GM23248 (cell line): Measurements from ENCODE around the gene EFNA2. TPM values are rescaled to one million over a fixed set of nuclear protein-coding genes. Genes with fewer than 3 reads are reported as not detected.
A peak's percentile ranks its signal among the peaks of the same experiment; 100 is the strongest.

Experiments used
- DNase-seq: peaks from one replicate; pipeline ENCODE4 v3.0.0-alpha.2; 2015
- H2AFZ ChIP-seq: fragments of 200-600 bp; sonication (generic); 2 replicates; pipeline ENCODE4 v1.6.1; 2016; ENCODE audit warnings: antibody characterized with exemption
- H3F3A ChIP-seq: fragments of 200-600 bp; sonication (generic); 2 replicates; pipeline ENCODE4 v1.6.1; 2016; ENCODE audit warnings: mild to moderate bottlenecking, antibody characterized with exemption, mixed run types; ENCODE audit not compliant: insufficient read depth
- H3K27ac ChIP-seq: fragments of 200-600 bp; sonication (generic); 2 replicates; pipeline ENCODE4 v1.5.1; 2016; ENCODE audit warnings: mild to moderate bottlenecking
- H3K27me3 ChIP-seq: fragments of 200-600 bp; sonication (generic); replicated peaks from 2 replicates; pipeline ENCODE4 v1.6.1; 2016; ENCODE audit warnings: mild to moderate bottlenecking; ENCODE audit not compliant: insufficient read depth
- H3K36me3 ChIP-seq: fragments of 200-600 bp; sonication (generic); 2 replicates; pipeline ENCODE4 v1.6.1; 2016; ENCODE audit warnings: low read depth, mild to moderate bottlenecking
- H3K4me1 ChIP-seq: fragments of 200-600 bp; sonication (generic); 2 replicates; pipeline ENCODE4 v1.6.1; 2016; ENCODE audit warnings: mild to moderate bottlenecking; ENCODE audit not compliant: insufficient read depth
- H3K4me2 ChIP-seq: fragments of 200-600 bp; sonication (generic); one replicate; pipeline ENCODE4 v1.6.1; 2016; ENCODE audit warnings: mild to moderate bottlenecking; ENCODE audit not compliant: unreplicated experiment
- H3K4me3 ChIP-seq: fragments of 200-600 bp; sonication (generic); 2 replicates; pipeline ENCODE4 v1.5.1; 2016; ENCODE audit warnings: mild to moderate bottlenecking
- H3K79me2 ChIP-seq: fragments of 200-600 bp; sonication (generic); 2 replicates; pipeline ENCODE4 v1.6.1; 2016; ENCODE audit warnings: mild to moderate bottlenecking; ENCODE audit not compliant: insufficient read depth
- H3K9ac ChIP-seq: fragments of 200-600 bp; sonication (generic); 2 replicates; pipeline ENCODE4 v1.6.1; 2016; ENCODE audit warnings: mild to moderate bottlenecking
- H3K9me2 ChIP-seq: fragments of 200-600 bp; sonication (generic); 2 replicates; pipeline ENCODE4 v1.6.1; 2016; ENCODE audit warnings: mixed run types, mild to moderate bottlenecking, moderate library complexity; ENCODE audit not compliant: insufficient read depth
- H3K9me3 ChIP-seq: fragments of 200-600 bp; sonication (generic); one replicate; pipeline ENCODE4 v1.6.1; 2017; ENCODE audit warnings: low read depth
- H4K20me1 ChIP-seq: fragments of 200-600 bp; sonication (generic); 2 replicates; pipeline ENCODE4 v1.6.0; 2016; ENCODE audit not compliant: insufficient read depth
- EZH2 ChIP-seq: fragments of 200-600 bp; sonication (generic); IDR thresholded peaks from 2 replicates; pipeline ENCODE4 v1.6.1; 2018; ENCODE audit warnings: antibody characterized with exemption, mild to moderate bottlenecking; ENCODE audit not compliant: insufficient read depth, poor library complexity, severe bottlenecking
- EZH2phosphoT487 ChIP-seq: fragments of 200-600 bp; sonication (generic); IDR thresholded peaks from 2 replicates; pipeline ENCODE4 v1.6.1; 2018; ENCODE audit warnings: antibody characterized with exemption, moderate library complexity, mild to moderate bottlenecking, low read depth; ENCODE audit not compliant: insufficient read depth
- WGBS, 2 experiments: methylation state at CpG; one replicate each; pipeline ENCODE4 v1.1.6; 2015 to 2017; ENCODE audit warnings: low lambda C conversion rate in 2 of 2, low coverage in 1 of 2; ENCODE audit errors: missing lambda C conversion rate in 2 of 2; 5-methylcytosine and 5-hydroxymethylcytosine counted together
- in situ Hi-C: fragments of 300-500 bp; cut with MboI; formaldehyde crosslinking; loops from 2 replicates; pipeline ENCODE4 v1.15.0; 2020
- polyA plus RNA-seq: library from polyadenylated mRNA; unstranded; fragments of >200 nt; fragmentation: Nextera tagmentation; extraction: Ambion mirVana; gene quantifications from 2 replicates; pipeline ENCODE4 v1.2.1, GENCODE V29; 2016
- total RNA-seq: library from RNA; depleted of rRNA; stranded (reverse); fragments of >200 nt; shearing (Covaris generic); gene quantifications from 2 replicates; pipeline ENCODE4 v1.2.3, GENCODE V29; 2014

EFNA2 gene
- total and polyA plus RNA-seq, 2 experiments from 2014 or later: not detected

GRCh38 chr19:1266129-1266915 is 19.4 kb upstream of the EFNA2 start:
- H4K20me1 ChIP-seq: no peaks in the 10 kb centered on the region
- peaks cover 18% of the 10 kb centered on the region for H3F3A ChIP-seq
- peak overlapping the region; percentile 90 for H3K9ac ChIP-seq
- no peaks in the 10 kb centered on the region for H3K9me3 ChIP-seq
- WGBS, 2 experiments: 1% methylated on average over 47 to 71 of the region's 84 CpGs
- peak overlapping the region; percentile 76 for H3K4me3 ChIP-seq
- peak; percentile 95 for DNase-seq
- H3K4me1 ChIP-seq: peaks cover 46% of the 10 kb centered on the region
- H3K27me3 ChIP-seq: no peaks in the 10 kb centered on the region
- 0 out of 2 replicates have a peak overlapping the region, but pooled peaks have one; percentile 6 for H2AFZ ChIP-seq
- no peaks in the 10 kb centered on the region for H3K9me2 ChIP-seq
- peaks cover 7% of the 10 kb centered on the region; the same call in 1 of the 2 replicates for H3K36me3 ChIP-seq
- peak overlapping the region; percentile 87 for H3K4me2 ChIP-seq
- TF ChIP-seq EZH2phosphoT487 (no peak), EZH2 (no peak)
- peak overlapping the region; percentile 97 for H3K27ac ChIP-seq
- peaks cover 30% of the 10 kb centered on the region for H3K79me2 ChIP-seq
- in situ Hi-C loops: no loop called here

DNA sequence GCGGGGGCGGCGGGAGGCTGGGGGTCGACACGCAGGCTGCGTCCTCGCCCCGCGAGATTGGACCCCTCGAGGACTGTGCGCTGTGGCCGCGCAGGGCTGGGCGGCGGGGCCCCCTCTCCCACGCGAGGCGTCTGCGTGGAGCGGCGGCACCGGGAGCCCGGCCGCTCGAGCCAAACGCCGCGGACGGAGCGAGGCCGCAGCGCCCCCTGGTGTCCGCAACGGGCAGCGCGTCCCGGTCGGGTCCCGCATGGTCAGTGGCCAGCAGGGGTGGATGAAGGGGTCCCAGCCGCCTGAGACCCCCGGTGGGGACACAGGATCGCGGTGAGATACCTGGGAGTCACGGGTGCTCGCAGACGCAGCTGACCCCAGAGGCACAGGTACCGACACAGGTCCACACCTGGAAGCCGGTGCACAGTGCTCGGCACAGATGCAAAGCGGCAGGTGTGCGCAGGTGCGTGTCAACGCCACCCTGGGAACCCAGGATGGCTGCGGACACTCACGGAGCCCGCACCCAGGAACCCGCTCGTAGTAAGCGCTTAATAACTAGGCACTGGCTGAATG is 18.7 kb upstream of the EFNA2 start:
- H3K79me2 ChIP-seq: peaks cover 37% of the 10 kb centered on the region
- H3K9ac ChIP-seq: peak overlapping the region; percentile 90
- peak overlapping the region; percentile 97 for H3K27ac ChIP-seq
- 0 out of 2 replicates have a peak overlapping the region, but pooled peaks have one; percentile 6 for H2AFZ ChIP-seq
- H3K36me3 ChIP-seq: peaks cover 10% of the 10 kb centered on the region; the same call in 1 of the 2 replicates
- no peaks in the 10 kb centered on the region for H3K9me3 ChIP-seq
- 2 to 3% methylated on average over 28 to 53 of the region's 59 CpGs for WGBS, 2 experiments
- peak; percentile 79 for DNase-seq
- H4K20me1 ChIP-seq: no peaks in the 10 kb centered on the region
- in situ Hi-C loops: no loop called here
- H3K9me2 ChIP-seq: no peaks in the 10 kb centered on the region
- no peaks in the 10 kb centered on the region for H3K27me3 ChIP-seq
- H3K4me1 ChIP-seq: peaks cover 44% of the 10 kb centered on the region
- H3F3A ChIP-seq: peaks cover 21% of the 10 kb centered on the region
- H3K4me2 ChIP-seq: peak overlapping the region; percentile 87
- peak overlapping the region; percentile 76 for H3K4me3 ChIP-seq
- TF ChIP-seq EZH2 (no peak), EZH2phosphoT487 (no peak)

GRCh38 chr19:1267477-1268225 is 18.0 kb upstream of the EFNA2 start:
- Histone ChIP-seq H3K27me3 (no peaks in the 10 kb centered on the region), H3K4me3 (peak overlapping the region; percentile 76), H3K9me2 (no peaks in the 10 kb centered on the region), H4K20me1 (no peaks in the 10 kb centered on the region), H3K9me3 (no peaks in the 10 kb centered on the region), H3K4me2 (peak overlapping the region; percentile 87), H3K27ac (peak overlapping the region; percentile 97; the same call in 1 of the 2 replicates), H3K9ac (peak overlapping the region; percentile 90), H3K36me3 (peaks cover 17% of the 10 kb centered on the region; the same call in 1 of the 2 replicates), H2AFZ (no peak overlapping the region), H3K4me1 (peaks cover 42% of the 10 kb centered on the region), H3F3A (peaks cover 27% of the 10 kb centered on the region), H3K79me2 (peaks cover 44% of the 10 kb centered on the region)
- 38 to 41% methylated on average over 33 to 35 of the region's 35 CpGs for WGBS, 2 experiments
- TF ChIP-seq EZH2 (no peak), EZH2phosphoT487 (no peak)
- in situ Hi-C loops: no loop called here
- peak; percentile 52 for DNase-seq

GRCh38 chr19:1268226-1269064 is 17.2 kb upstream of the EFNA2 start:
- H3K27ac ChIP-seq: peak overlapping the region; percentile 73
- H2AFZ ChIP-seq: no peak overlapping the region
- H4K20me1 ChIP-seq: no peaks in the 10 kb centered on the region
- peak overlapping the region; percentile 18 for H3K4me2 ChIP-seq
- peaks cover 25% of the 10 kb centered on the region; the same call in 1 of the 2 replicates for H3K36me3 ChIP-seq
- H3K9me2 ChIP-seq: no peaks in the 10 kb centered on the region
- no peak for TF ChIP-seq EZH2phosphoT487
- no peak for TF ChIP-seq EZH2
- H3K4me3 ChIP-seq: no peak overlapping the region
- WGBS, 2 experiments: 49 to 51% methylated on average over 31 to 40 of the region's 40 CpGs
- H3K9ac ChIP-seq: peak overlapping the region; percentile 63
- no peak for DNase-seq
- peaks cover 40% of the 10 kb centered on the region for H3K4me1 ChIP-seq
- in situ Hi-C loops: no loop called here
- no peaks in the 10 kb centered on the region for H3K9me3 ChIP-seq
- peaks cover 51% of the 10 kb centered on the region for H3K79me2 ChIP-seq
- no peaks in the 10 kb centered on the region for H3K27me3 ChIP-seq
- peaks cover 32% of the 10 kb centered on the region for H3F3A ChIP-seq
